Hepatocyte (in vitro differentiated cells): Measurements from ENCODE around the gene RAB37.

ENCODE experiments used
- CTCF ChIP-seq: fragments of 200-600 bp; sonication (generic); IDR thresholded peaks from 2 replicates; pipeline ENCODE4 v1.5.1; 2016; ENCODE audit warnings: antibody characterized with exemption, mild to moderate bottlenecking; ENCODE audit not compliant: poor library complexity
- EZH2 ChIP-seq: fragments of 200-600 bp; sonication (generic); IDR thresholded peaks from 2 replicates; pipeline ENCODE4 v1.6.1; 2016; ENCODE audit warnings: antibody characterized with exemption, mild to moderate bottlenecking, borderline replicate concordance

- TF ChIP-seq EZH2 (no peak), CTCF (no peak)
Observed at GRCh38 chr17:74713171-74713755, 23.8 kb upstream of the RAB37 start.
